Rectal smooth muscle tissue (tissue), 1 donor: ENCODE results near the gene UTS2.

Source experiments
- H3K27ac ChIP-seq: one replicate; pipeline ENCODE4 v1.7.0; 2013; ENCODE audit warnings: low read depth, low read length, inconsistent platforms
- H3K27me3 ChIP-seq: one replicate; pipeline ENCODE4 v1.7.0; 2013; ENCODE audit warnings: low read length; ENCODE audit not compliant: control insufficient read depth, insufficient read depth
- H3K36me3 ChIP-seq: one replicate; pipeline ENCODE4 v1.7.0; 2013; ENCODE audit warnings: low read length; ENCODE audit not compliant: control insufficient read depth, insufficient read depth
- H3K4me1 ChIP-seq: one replicate; pipeline ENCODE4 v1.7.0; 2013; ENCODE audit warnings: low read length; ENCODE audit not compliant: control insufficient read depth, insufficient read depth
- H3K4me3 ChIP-seq: one replicate; pipeline ENCODE4 v1.7.0; 2013; ENCODE audit warnings: low read length
- H3K9ac ChIP-seq: one replicate; pipeline ENCODE4 v1.7.0; 2013; ENCODE audit warnings: low read length

UTS2 gene, protein sequence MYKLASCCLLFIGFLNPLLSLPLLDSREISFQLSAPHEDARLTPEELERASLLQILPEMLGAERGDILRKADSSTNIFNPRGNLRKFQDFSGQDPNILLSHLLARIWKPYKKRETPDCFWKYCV

DNA sequence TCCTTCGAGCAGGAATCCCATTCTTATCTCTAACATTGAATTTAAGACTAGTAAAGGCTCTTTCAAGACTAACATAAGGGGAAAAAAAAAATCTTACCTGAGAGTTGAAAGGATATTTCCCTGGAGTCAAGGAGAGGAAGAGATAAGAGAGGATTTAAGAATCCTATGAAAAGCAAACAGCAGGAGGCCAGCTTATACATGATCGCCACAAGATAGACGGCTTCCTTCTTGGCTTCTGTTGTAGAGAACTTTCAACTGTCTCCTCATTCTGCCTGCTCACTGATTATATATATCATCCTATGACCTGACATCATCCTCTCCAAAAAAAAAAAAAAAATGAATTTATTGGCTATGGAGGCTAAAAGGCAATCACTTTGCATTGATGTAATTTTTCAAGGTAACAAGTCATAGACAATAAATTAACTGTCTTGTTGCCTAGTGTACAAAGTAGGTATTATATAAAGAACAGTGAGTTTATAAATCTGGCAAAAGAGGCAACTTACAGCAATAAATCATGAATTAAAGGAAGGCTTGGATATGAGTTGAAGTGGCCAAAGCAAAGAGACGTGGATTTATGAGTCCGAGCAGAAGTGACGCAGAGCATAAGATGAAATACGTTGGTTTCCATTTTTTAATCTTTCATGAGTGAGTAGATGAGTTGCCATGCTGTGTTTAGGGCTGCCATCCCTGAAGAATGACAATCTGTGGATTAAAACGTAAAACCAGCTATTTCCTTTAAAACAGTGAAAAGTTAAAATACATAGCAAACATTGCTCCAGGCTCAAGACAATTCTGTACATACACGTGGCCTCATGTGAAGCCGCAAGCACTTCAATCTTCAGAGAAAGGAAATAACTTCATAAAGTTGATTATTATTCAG is at the start of gene UTS2:
Gene UTS2 (minus strand): TSS at position 262 of the 880 bp plus-strand sequence. CDS start 62 bp downstream, at position 200.
- peaks cover 2% of the 10 kb centered on the region for H3K36me3 ChIP-seq
- H3K27me3 ChIP-seq: no peaks in the 10 kb centered on the region
- H3K9ac ChIP-seq: no peak within 1 kb of the TSS
- no peak within 1 kb of the TSS for H3K4me3 ChIP-seq
- no peaks in the 10 kb centered on the region for H3K4me1 ChIP-seq
- no peak within 1 kb of the TSS for H3K27ac ChIP-seq

DNA sequence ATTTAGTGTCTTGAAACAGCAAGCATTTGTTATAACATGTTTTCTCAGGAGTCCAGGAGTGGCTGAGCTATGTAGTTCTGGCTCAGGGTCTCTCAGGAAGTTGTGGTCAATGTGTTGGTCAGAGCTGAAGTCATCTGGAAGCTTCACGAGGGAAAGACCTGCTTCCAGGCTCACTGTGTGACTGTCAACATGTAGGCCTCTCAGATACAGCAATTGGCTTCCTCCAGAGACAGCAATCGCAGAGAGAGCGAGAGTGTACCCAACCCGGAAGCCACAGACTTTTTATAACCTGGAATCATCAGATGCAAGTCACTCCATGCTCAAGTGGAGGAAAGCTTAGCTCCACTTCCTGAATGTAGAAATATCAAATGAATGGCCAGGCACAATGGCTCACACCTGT is 46.9 kb upstream of the UTS2 start:
- no peak overlapping the region for H3K4me3 ChIP-seq
- H3K27ac ChIP-seq: no peak overlapping the region
- no peaks in the 10 kb centered on the region for H3K4me1 ChIP-seq
- H3K9ac ChIP-seq: no peak overlapping the region
- no peaks in the 10 kb centered on the region for H3K27me3 ChIP-seq
- H3K36me3 ChIP-seq: no peaks in the 10 kb centered on the region

DNA sequence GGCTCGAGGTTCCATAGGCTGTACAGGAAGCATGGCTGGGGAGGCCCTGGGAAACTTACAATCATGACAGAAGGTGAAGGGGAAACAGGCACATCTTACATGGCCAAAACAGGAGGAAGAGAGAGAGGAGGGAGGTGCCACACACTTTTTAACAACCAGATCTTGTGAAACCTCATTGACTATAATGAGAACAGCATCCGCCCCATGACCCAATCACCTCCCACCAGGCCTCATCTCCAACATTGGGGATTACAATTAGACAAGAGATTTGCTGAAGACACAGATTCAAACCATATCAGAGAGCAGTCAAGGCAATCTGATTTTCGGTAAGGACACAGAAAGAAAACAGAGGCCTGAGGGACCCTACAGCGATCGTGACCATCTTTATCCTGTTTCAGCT is 46.1 kb upstream of the UTS2 start:
- H3K4me1 ChIP-seq: no peaks in the 10 kb centered on the region
- H3K4me3 ChIP-seq: no peak overlapping the region
- no peaks in the 10 kb centered on the region for H3K36me3 ChIP-seq
- no peaks in the 10 kb centered on the region for H3K27me3 ChIP-seq
- H3K27ac ChIP-seq: no peak overlapping the region
- no peak overlapping the region for H3K9ac ChIP-seq

DNA sequence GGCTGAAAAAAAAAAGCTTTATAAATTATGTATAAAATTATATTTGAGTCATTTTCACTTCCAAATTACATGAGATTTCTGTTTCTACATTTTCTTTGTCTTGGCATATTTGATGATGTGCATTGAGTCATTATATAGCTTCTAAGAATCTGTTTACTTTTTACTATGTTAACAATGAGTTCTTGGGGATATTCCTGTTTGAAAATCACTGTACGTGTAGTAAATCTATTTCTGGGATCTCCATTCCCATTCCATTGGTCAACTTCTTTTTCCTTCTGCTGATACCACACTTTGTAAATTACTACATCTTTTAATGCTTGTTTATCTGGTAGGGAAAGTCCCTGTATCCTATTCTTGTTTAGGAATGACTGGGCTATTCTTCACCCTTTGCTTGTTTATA is 44.1 kb upstream of the UTS2 start:
- H3K36me3 ChIP-seq: no peaks in the 10 kb centered on the region
- H3K27ac ChIP-seq: no peak overlapping the region
- H3K27me3 ChIP-seq: no peaks in the 10 kb centered on the region
- H3K4me1 ChIP-seq: no peaks in the 10 kb centered on the region
- no peak overlapping the region for H3K9ac ChIP-seq
- H3K4me3 ChIP-seq: no peak overlapping the region

DNA sequence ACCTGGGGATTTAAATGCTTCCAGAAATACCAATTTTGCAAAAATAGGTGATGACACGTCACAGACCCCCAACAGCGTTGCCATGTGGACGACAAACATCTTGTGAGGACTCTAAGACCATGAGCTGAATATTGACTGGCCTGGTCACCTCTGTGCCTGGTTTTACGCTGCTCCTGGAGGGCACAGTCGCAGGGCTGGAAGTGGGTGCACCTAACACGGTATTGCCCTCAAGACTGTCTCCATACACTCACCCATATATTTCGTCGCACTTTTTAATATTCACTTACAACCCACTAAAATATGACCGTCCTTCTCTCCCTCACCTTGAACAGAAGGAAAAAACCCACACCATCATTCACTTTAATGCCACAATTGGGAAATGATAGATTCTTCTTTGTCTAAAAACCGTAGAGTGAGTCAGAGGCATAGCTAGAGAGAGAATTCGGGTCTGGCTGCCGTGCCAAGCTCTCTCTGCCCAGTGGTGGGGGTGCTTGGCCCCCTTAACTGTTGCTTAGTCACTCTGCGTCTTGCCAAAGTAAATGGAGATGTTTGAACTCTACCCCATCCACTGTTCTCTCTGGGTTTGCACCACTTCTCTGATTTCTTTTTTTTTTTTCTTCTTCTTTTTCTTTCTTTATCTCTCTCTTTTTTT is 40.8 kb upstream of the UTS2 start:
- no peak overlapping the region for H3K4me3 ChIP-seq
- no peaks in the 10 kb centered on the region for H3K4me1 ChIP-seq
- no peak overlapping the region for H3K27ac ChIP-seq
- no peak overlapping the region for H3K9ac ChIP-seq
- H3K36me3 ChIP-seq: no peaks in the 10 kb centered on the region
- H3K27me3 ChIP-seq: no peaks in the 10 kb centered on the region

DNA sequence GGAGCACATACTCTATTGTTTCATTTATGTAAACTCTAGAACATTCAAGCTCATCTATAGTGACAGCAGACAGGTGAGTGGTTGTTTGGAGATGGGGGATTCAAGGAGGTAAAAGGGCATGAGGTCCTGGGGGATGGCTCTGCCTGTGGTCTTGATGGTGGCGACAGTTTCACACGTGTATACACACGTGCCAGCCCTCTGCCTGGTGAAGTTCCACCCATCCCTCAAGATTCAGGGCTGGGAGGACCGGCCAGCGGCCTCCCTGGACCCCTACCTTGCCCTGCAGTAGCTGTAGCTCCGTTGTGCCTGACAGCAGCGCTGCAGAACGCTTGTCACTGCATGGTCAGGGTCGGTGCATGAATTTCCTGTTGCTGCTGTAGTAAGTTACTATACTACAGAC is 38.9 kb upstream of the UTS2 start:
- Histone ChIP-seq H3K4me1 (no peaks in the 10 kb centered on the region), H3K36me3 (no peaks in the 10 kb centered on the region), H3K9ac (no peak overlapping the region), H3K27me3 (no peaks in the 10 kb centered on the region), H3K4me3 (no peak overlapping the region), H3K27ac (no peak overlapping the region)

DNA sequence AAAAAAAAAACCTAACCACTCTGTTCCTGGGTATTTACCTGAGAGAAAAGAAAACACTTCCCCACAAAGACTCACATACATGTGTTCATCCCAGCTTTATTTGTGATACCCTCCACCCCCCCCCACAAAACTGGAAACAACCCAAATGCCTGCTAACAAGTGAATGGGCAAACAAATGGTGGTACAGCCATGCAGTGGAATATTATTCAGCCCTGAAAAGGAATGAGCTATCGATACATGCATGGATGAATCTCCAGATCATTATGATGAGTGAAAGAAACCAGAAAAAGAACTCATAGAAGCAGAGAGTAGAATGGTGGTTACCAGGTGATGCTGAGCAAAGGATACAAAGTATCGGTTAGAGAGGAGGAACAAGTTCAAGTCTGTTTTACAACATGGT is 38.0 kb upstream of the UTS2 start:
- H3K4me3 ChIP-seq: no peak overlapping the region
- H3K36me3 ChIP-seq: no peaks in the 10 kb centered on the region
- H3K9ac ChIP-seq: no peak overlapping the region
- no peaks in the 10 kb centered on the region for H3K4me1 ChIP-seq
- H3K27ac ChIP-seq: no peak overlapping the region
- no peaks in the 10 kb centered on the region for H3K27me3 ChIP-seq

DNA sequence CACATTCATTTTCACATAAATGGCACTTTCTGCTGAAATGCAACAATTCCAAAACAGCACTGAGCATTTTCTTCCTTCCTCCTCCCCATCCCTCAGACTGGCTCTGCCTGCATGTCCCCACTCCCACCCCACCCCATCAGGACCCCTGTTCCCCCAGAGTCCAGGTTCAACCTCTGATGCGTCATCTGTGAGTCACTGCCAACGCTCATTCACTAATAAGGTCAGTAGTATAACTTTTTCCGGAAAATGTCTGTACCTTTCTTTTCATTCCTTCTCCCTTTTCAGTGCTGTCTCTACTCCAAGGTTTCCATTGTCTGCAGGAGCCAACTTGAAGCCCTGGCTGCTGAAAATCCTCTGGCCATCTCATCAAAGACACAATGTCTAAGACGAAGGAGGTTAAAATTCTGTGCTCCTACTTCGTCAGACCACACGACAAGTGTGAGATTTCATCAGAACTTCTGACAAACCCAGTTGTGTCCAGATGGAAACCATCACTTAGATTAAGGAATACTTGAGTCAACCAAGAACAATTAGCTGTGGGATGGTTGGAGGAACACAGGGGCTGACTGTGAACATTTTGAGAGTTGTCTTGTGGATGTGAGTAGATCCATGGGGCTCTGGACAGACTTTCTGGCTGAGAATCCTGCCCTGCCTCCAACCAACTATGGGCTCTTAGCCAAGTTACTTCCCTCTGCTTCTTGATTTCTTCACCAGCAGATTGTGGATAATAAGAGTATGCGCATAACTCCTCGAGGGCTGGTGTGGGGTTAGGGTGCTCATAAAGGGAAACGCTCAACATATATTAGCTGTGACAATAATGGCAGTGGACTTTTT is 35.6 kb upstream of the UTS2 start:
- Histone ChIP-seq H3K9ac (no peak overlapping the region), H3K36me3 (no peaks in the 10 kb centered on the region), H3K4me3 (no peak overlapping the region), H3K27me3 (no peaks in the 10 kb centered on the region), H3K4me1 (no peaks in the 10 kb centered on the region), H3K27ac (no peak overlapping the region)

DNA sequence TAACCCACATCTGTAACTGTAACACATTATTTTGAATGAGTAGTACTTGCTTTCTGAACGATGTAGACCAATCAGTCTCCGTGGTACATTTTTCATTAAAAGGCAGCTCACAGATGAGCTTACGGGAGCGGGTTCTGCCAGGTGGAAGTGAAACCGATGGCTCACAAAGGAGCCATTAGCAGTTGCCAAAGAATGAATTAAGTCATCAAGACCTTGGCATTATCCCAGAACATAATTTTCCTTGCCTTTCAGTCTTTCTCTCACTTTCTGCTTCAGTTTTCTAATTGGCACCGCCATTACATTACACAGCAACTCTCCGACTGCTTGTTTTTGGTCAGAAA is 33.5 kb upstream of the UTS2 start:
- no peaks in the 10 kb centered on the region for H3K4me1 ChIP-seq
- H3K27me3 ChIP-seq: no peaks in the 10 kb centered on the region
- H3K4me3 ChIP-seq: no peak overlapping the region
- no peaks in the 10 kb centered on the region for H3K36me3 ChIP-seq
- no peak overlapping the region for H3K27ac ChIP-seq
- no peak overlapping the region for H3K9ac ChIP-seq

DNA sequence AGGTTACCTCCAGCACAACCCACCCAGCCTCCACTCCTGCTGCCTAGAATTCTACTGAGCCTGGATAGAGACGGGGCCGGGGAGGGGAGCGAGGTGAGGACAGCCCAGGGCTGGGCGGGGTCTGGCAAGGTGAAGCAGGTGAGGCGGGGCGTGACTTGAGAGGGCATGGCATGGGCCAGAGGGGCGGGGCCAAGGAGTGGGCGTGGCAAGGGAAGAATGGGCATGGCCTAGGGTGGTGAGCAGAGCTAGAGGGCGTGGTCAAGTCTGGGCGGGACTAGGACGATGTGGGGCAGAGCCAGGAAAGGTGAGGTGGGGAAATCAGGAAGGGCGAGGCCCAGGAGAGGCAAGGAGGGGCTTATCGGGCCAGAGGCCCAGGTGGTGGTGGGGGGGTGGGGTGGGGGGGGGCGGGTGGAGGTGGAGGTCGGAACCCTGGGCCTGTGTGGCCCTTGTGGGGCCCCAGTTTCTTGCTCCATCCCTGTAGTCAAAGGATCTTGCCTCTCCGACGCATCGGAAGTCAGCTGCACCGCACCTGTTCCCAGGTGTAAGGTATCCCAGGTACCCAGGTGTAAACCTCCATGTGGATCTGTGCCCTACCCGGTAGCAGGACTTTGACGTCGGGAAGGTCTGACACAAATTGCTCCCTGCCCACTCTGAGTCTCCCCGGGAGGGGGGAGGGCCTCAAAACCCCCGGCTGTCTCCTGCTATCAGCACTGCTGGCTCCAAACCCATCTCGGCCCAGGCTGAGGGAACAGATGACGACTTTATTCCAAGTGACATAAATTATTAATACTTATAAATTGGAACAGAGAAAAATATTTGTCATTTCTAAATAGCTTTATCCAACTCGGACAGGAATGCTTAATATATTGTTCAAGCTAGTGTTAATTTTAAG is 32.9 kb upstream of the UTS2 start:
- H3K4me1 ChIP-seq: no peaks in the 10 kb centered on the region
- H3K27ac ChIP-seq: no peak overlapping the region
- H3K36me3 ChIP-seq: no peaks in the 10 kb centered on the region
- H3K4me3 ChIP-seq: no peak overlapping the region
- H3K9ac ChIP-seq: no peak overlapping the region
- no peaks in the 10 kb centered on the region for H3K27me3 ChIP-seq

DNA sequence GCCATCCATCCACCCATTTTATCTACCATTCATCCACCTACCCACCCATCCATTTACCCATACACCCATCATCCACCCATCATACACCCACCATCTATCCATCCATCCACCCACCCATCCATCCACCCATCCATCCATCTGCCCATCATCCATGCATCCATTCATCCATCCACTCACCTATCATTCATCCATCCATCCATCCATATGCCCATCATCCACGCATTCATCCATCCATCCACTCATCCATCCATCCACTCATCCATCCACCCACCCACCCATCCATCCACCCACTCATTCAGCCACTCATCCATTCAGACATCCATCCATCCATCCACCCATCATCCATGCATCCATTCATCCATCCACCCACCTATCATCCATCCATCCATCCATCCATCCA is 31.9 kb upstream of the UTS2 start:
- no peaks in the 10 kb centered on the region for H3K36me3 ChIP-seq
- no peaks in the 10 kb centered on the region for H3K4me1 ChIP-seq
- H3K4me3 ChIP-seq: no peak overlapping the region
- no peak overlapping the region for H3K27ac ChIP-seq
- no peaks in the 10 kb centered on the region for H3K27me3 ChIP-seq
- no peak overlapping the region for H3K9ac ChIP-seq
